ENCODE results near the gene BEND4. TPM values are rescaled to one million over a fixed set of nuclear protein-coding genes. Genes with fewer than 3 reads are reported as not detected.

BEND4 gene
- total RNA-seq, 5 donors from 2014 or later (not counting 1 experiment from before 2014, with no cell fraction given): 0.26 to 0.73 (median 0.50) TPM

- WGBS (ENCODE audit: insufficient coverage): no CpG with 5 or more reads among the region's 3 CpGs
These were observed 72.1 kb downstream of the BEND4 start for GRCh38 chr4:42080306-42080705.

GRCh38 chr4:42078184-42078801 lies 74.2 kb downstream of the BEND4 start:
- H3K27me3 Mint-ChIP-seq: no peaks in the 10 kb centered on the region
- no peak overlapping the region for H3K27ac Mint-ChIP-seq
- H3K36me3 Mint-ChIP-seq: peaks cover 34% of the 10 kb centered on the region
- ATAC-seq (replicated peaks in 1 of 4): no peak
- POLR2A ChIA-PET: no interaction called here
- Histone ChIP-seq H3K9me3 (no peaks in the 10 kb centered on the region), H3K4me1 (ENCODE audit: control insufficient read depth in 1 of 2, extremely low read depth in 1 of 2, insufficient read depth in 2 of 2, low read length in 2 of 2) (no peaks in the 10 kb centered on the region), H3K27ac (ENCODE audit: low read length) (no peak overlapping the region), H3K4me3 (ENCODE audit: control insufficient read depth in 1 of 2, extremely low read depth in 1 of 2, low read length in 1 of 2) (no peak overlapping the region), H3K27me3 (replicated peaks in 1 of 2; ENCODE audit: control insufficient read depth in 2 of 2, extremely low read depth in 1 of 2, insufficient read depth in 2 of 2, low read length in 1 of 2) (no peaks in the 10 kb centered on the region), H3K36me3 (ENCODE audit: control insufficient read depth in 2 of 2, extremely low read depth in 1 of 2, insufficient read depth in 1 of 2, low read length in 1 of 2) (peaks cover 0 to 14% of the 10 kb centered on the region in 2 donors)
- H3K4me1 Mint-ChIP-seq: no peaks in the 10 kb centered on the region
- CTCF ChIA-PET: no interaction called here
- no peaks in the 10 kb centered on the region for H3K9me3 Mint-ChIP-seq
- H3K4me3 Mint-ChIP-seq: no peak overlapping the region
- no peak for DNase-seq

More at GRCh38 chr4:42080306-42080705, 72.1 kb downstream of the BEND4 start:
- Histone ChIP-seq H3K36me3 (ENCODE audit: control insufficient read depth in 2 of 2, extremely low read depth in 1 of 2, insufficient read depth in 1 of 2, low read length in 1 of 2) (peaks cover 0 to 18% of the 10 kb centered on the region in 2 donors), H3K4me1 (ENCODE audit: control insufficient read depth in 1 of 2, extremely low read depth in 1 of 2, insufficient read depth in 2 of 2, low read length in 2 of 2) (no peaks in the 10 kb centered on the region), H3K27me3 (replicated peaks in 1 of 2; ENCODE audit: control insufficient read depth in 2 of 2, extremely low read depth in 1 of 2, insufficient read depth in 2 of 2, low read length in 1 of 2) (no peaks in the 10 kb centered on the region), H3K27ac (ENCODE audit: low read length) (no peak overlapping the region), H3K9me3 (no peaks in the 10 kb centered on the region), H3K4me3 (ENCODE audit: control insufficient read depth in 1 of 2, extremely low read depth in 1 of 2, low read length in 1 of 2) (no peak overlapping the region)
- H3K27me3 Mint-ChIP-seq: no peaks in the 10 kb centered on the region
- H3K4me3 Mint-ChIP-seq: no peak overlapping the region
- ATAC-seq (replicated peaks in 1 of 4) (no peak), DNase-seq (no peak)
- peaks cover 38% of the 10 kb centered on the region for H3K36me3 Mint-ChIP-seq
- no peak overlapping the region for H3K27ac Mint-ChIP-seq
- POLR2A ChIA-PET: interaction anchor here in 1 of 2 donors (0.5 kb wide), 1 partner anchor 111 kb away, joined by 3 read pairs; no protein-coding TSS in a partner anchor
- no peaks in the 10 kb centered on the region for H3K9me3 Mint-ChIP-seq
- no peaks in the 10 kb centered on the region for H3K4me1 Mint-ChIP-seq
- CTCF ChIA-PET: no interaction called here

GRCh38 chr4:42074294-42074693 lies 78.2 kb downstream of the BEND4 start:
- peaks cover 0 to 8% of the 10 kb centered on the region in 2 donors for H3K36me3 ChIP-seq (ENCODE audit: control insufficient read depth in 2 of 2, extremely low read depth in 1 of 2, insufficient read depth in 1 of 2, low read length in 1 of 2)
- Mint-ChIP-seq H3K4me1 (no peaks in the 10 kb centered on the region), H3K4me3 (no peak overlapping the region), H3K9me3 (no peaks in the 10 kb centered on the region), H3K36me3 (peaks cover 34% of the 10 kb centered on the region), H3K27ac (no peak overlapping the region), H3K27me3 (no peaks in the 10 kb centered on the region)
- ChIA-PET POLR2A (no interaction called here), CTCF (interaction anchor here in 1 of 2 donors (0.5 kb wide), 1 partner anchor 206 kb away, joined by 4 read pairs; no protein-coding TSS in a partner anchor)
- DNase-seq (no peak), ATAC-seq (replicated peaks in 1 of 4) (no peak)
- no peak overlapping the region for H3K4me3 ChIP-seq (ENCODE audit: control insufficient read depth in 1 of 2, extremely low read depth in 1 of 2, low read length in 1 of 2)
- WGBS (ENCODE audit: insufficient coverage): 100% methylated on average over 1 of the region's 1 CpG
- no peak overlapping the region for H3K27ac ChIP-seq (ENCODE audit: low read length)
- no peaks in the 10 kb centered on the region for H3K9me3 ChIP-seq
- H3K4me1 ChIP-seq (ENCODE audit: control insufficient read depth in 1 of 2, extremely low read depth in 1 of 2, insufficient read depth in 2 of 2, low read length in 2 of 2): no peaks in the 10 kb centered on the region
- no peaks in the 10 kb centered on the region for H3K27me3 ChIP-seq (replicated peaks in 1 of 2; ENCODE audit: control insufficient read depth in 2 of 2, extremely low read depth in 1 of 2, insufficient read depth in 2 of 2, low read length in 1 of 2)

GRCh38 chr4:42070463-42070862 lies 82.0 kb downstream of the BEND4 start:
- no peaks in the 10 kb centered on the region for H3K9me3 ChIP-seq
- POLR2A ChIA-PET: no interaction called here
- H3K27me3 ChIP-seq (replicated peaks in 1 of 2; ENCODE audit: control insufficient read depth in 2 of 2, extremely low read depth in 1 of 2, insufficient read depth in 2 of 2, low read length in 1 of 2): no peaks in the 10 kb centered on the region
- Mint-ChIP-seq H3K36me3 (peaks cover 34% of the 10 kb centered on the region), H3K27me3 (no peaks in the 10 kb centered on the region), H3K4me1 (no peaks in the 10 kb centered on the region), H3K9me3 (no peaks in the 10 kb centered on the region), H3K4me3 (no peak overlapping the region), H3K27ac (no peak overlapping the region)
- H3K36me3 ChIP-seq (ENCODE audit: control insufficient read depth in 2 of 2, extremely low read depth in 1 of 2, insufficient read depth in 1 of 2, low read length in 1 of 2): peaks cover 0 to 20% of the 10 kb centered on the region in 2 donors
- no peak overlapping the region for H3K27ac ChIP-seq (ENCODE audit: low read length)
- no CpG with 5 or more reads among the region's 4 CpGs for WGBS (ENCODE audit: insufficient coverage)
- DNase-seq (no peak), ATAC-seq (replicated peaks in 1 of 4) (no peak)
- no peak overlapping the region for H3K4me3 ChIP-seq (ENCODE audit: control insufficient read depth in 1 of 2, extremely low read depth in 1 of 2, low read length in 1 of 2)
- no peaks in the 10 kb centered on the region for H3K4me1 ChIP-seq (ENCODE audit: control insufficient read depth in 1 of 2, extremely low read depth in 1 of 2, insufficient read depth in 2 of 2, low read length in 2 of 2)
- CTCF ChIA-PET: no interaction called here

- POLR2A ChIA-PET: no interaction called here
- Mint-ChIP-seq H3K9me3 (no peaks in the 10 kb centered on the region), H3K36me3 (peaks cover 52% of the 10 kb centered on the region), H3K4me3 (no peak overlapping the region), H3K4me1 (no peaks in the 10 kb centered on the region), H3K27ac (no peak overlapping the region), H3K27me3 (no peaks in the 10 kb centered on the region)
- no peak overlapping the region for H3K27ac ChIP-seq (ENCODE audit: low read length)
- no peak overlapping the region for H3K4me3 ChIP-seq (ENCODE audit: control insufficient read depth in 1 of 2, extremely low read depth in 1 of 2, low read length in 1 of 2)
- no peaks in the 10 kb centered on the region for H3K27me3 ChIP-seq (replicated peaks in 1 of 2; ENCODE audit: control insufficient read depth in 2 of 2, extremely low read depth in 1 of 2, insufficient read depth in 2 of 2, low read length in 1 of 2)
- DNase-seq (no peak), ATAC-seq (replicated peaks in 1 of 4) (no peak)
- no peaks in the 10 kb centered on the region for H3K9me3 ChIP-seq
- CTCF ChIA-PET: no interaction called here
- no CpG with 5 or more reads among the region's 2 CpGs for WGBS (ENCODE audit: insufficient coverage)
- H3K36me3 ChIP-seq (ENCODE audit: control insufficient read depth in 2 of 2, extremely low read depth in 1 of 2, insufficient read depth in 1 of 2, low read length in 1 of 2): peaks cover 2 to 25% of the 10 kb centered on the region in 2 donors
- H3K4me1 ChIP-seq (ENCODE audit: control insufficient read depth in 1 of 2, extremely low read depth in 1 of 2, insufficient read depth in 2 of 2, low read length in 2 of 2): no peaks in the 10 kb centered on the region
These were observed 85.2 kb downstream of the BEND4 start for GRCh38 chr4:42067264-42067663.

GRCh38 chr4:42066402-42066801 lies 86.1 kb downstream of the BEND4 start:
- CTCF ChIA-PET: no interaction called here
- Mint-ChIP-seq H3K36me3 (peaks cover 44% of the 10 kb centered on the region), H3K27me3 (no peaks in the 10 kb centered on the region), H3K27ac (no peak overlapping the region), H3K9me3 (no peaks in the 10 kb centered on the region), H3K4me3 (no peak overlapping the region), H3K4me1 (no peaks in the 10 kb centered on the region)
- POLR2A ChIA-PET: no interaction called here
- no peaks in the 10 kb centered on the region for H3K9me3 ChIP-seq
- no peak overlapping the region for H3K27ac ChIP-seq (ENCODE audit: low read length)
- no CpG with 5 or more reads among the region's 2 CpGs for WGBS (ENCODE audit: insufficient coverage)
- no peak overlapping the region for H3K4me3 ChIP-seq (ENCODE audit: control insufficient read depth in 1 of 2, extremely low read depth in 1 of 2, low read length in 1 of 2)
- no peaks in the 10 kb centered on the region for H3K27me3 ChIP-seq (replicated peaks in 1 of 2; ENCODE audit: control insufficient read depth in 2 of 2, extremely low read depth in 1 of 2, insufficient read depth in 2 of 2, low read length in 1 of 2)
- ATAC-seq (replicated peaks in 1 of 4) (no peak), DNase-seq (no peak)
- H3K36me3 ChIP-seq (ENCODE audit: control insufficient read depth in 2 of 2, extremely low read depth in 1 of 2, insufficient read depth in 1 of 2, low read length in 1 of 2): peaks cover 2 to 25% of the 10 kb centered on the region in 2 donors
- H3K4me1 ChIP-seq (ENCODE audit: control insufficient read depth in 1 of 2, extremely low read depth in 1 of 2, insufficient read depth in 2 of 2, low read length in 2 of 2): no peaks in the 10 kb centered on the region
